NCI-H187 (cell line): ENCODE results near the gene GCAT.
A peak's percentile ranks its signal among the peaks of the same experiment; 100 is the strongest.

Source experiments
- DNase-seq, 2 experiments: peaks; one replicate each; lab custom pipeline; 2025; lab: John Stamatoyannopoulos, UW

The GCAT gene

GRCh38 chr22:37809672-37810333 is 2.1 kb downstream of the GCAT start:
- DNase-seq = no peak

DNA sequence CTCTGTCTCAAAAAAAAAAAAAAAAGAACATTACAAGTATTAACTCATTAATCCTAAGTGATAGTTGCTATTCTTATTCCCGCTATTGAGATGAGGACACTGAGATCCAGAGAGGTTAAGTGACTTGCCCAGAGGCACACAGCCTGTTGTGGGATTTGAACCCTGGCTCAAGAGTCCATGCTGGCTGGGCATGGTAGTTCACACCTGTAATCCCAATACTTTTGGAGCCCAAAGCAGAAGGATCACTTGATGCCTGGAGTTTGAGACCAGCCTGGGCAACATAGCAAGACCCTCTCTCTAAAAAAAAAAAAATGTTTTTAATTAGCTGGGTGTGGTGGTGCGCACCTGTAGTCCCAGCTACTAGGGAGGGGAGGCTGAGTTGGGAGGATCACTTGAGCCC is 4.1 kb downstream of the GCAT start:
- no peak for DNase-seq

GRCh38 chr22:37812869-37813678 is 5.3 kb downstream of the GCAT start:
- no peak for DNase-seq

DNA sequence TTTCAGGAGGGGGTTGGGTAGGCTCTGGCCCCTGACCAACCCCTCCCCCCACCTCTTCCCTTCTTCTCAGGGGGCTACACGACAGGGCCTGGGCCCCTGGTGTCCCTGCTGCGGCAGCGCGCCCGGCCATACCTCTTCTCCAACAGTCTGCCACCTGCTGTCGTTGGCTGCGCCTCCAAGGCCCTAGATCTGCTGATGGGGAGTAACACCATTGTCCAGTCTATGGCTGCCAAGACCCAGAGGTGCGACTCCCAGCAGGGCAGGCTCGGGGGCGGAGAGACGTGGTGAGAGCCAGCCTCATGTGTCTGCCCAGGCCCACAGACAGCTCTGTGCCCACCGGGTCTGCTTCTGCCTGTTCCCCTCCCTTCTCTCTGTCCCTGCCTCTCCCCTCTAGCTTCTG is 7.9 kb downstream of the GCAT start:
- no peak for DNase-seq

DNA sequence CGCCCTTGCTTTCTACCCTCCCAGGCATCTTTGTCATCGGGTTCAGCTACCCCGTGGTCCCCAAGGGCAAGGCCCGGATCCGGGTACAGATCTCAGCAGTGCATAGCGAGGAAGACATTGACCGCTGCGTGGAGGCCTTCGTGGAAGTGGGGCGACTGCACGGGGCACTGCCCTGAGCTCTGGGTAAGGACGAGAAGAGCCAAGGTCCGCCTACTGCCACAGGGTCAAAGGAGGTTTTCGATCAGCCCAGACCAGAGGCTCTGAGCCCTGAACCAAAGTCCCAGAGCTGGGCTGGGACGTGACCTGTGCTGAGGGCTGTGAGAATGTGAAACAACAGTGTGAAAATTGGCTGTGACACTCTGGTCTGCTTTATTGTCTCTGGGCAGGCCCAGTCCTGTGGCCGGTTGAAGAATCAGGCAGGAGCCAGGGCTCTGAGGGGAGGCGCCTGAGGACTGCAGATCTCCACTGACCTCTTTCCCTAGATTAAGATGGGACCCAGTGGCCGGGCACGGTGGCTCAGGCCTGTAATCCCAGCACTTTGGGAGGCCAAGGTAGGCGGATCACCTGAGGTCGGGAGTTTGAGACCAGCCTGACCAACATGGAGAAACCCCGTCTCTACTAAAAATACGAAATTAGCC is 8.9 kb downstream of the GCAT start:
- DNase-seq = no peak

- peak in 1 of 2 experiments; percentile 51 for DNase-seq
Measured at GRCh38 chr22:37817705-37818408, 10.1 kb downstream of the GCAT start.

DNA sequence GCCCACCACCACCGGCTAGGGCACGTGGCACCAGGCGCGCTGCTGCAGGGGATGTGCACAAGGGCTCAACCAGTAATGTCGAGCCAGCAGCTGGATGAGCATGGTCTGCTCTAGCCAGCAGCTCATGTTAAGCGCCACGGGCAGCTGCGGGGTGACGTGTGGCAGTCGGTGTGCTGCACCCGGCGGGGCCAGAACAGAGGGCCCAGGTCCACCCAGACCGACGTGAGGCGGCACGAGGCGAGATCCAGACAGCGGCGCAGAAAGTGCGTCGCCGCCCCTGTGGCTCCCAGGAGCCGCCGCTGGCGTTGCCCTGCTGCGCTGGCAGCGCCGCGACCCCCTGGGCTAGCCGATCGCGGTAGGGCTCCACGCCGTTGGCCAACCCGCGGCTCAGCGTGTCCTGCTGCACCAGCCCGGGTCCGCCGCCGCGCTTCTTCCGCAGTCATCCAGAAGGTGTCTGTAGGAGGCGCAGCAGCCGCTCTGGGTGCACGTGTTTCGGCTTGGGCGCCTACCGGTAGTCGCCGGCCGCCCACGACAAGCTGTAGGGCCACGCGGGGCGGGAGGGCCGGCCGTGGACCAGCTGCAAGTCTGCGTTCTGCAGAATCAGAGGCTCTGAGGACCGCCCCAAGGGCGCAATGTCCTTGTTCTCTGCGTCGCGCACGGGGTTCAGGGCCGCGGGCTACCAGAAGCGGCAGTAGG is 10.8 kb downstream of the GCAT start:
- no peak for DNase-seq

DNA sequence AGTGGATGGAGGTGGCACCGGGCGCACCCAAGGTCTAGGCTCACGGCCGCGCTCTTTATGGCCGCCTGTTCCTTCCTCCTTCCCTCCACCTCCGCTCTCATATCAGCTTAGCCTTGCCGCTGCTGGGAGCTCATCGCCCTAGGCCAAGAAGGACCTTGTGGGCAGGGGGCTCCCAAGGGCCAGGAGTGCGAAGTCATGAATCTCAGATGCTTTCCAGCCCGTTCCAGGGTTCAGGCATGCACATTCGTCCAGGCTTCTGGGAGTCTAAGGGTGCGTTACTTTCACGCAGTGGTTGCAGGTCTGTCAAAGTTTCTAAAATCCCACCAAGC is 11.3 kb downstream of the GCAT start:
- DNase-seq = no peak

DNA sequence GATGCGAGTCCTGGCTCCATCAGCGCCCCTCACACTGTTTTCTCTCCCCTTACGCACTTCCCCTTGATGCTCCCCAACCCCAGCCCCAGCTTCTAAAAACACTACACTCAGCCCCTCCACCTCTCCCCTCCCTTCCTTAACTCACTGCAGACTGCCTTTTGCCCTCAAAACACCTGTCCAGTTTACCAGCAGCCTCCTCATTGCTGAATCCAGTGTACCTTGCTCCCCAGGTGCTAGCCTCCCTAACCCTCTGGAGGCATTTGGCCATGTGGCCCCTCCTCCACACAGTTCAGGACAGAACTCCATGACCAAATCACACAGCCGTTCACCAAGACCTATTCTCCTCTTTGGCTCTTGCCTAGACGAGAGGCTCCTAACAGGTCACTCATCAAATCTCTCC is 12.6 kb downstream of the GCAT start:
- DNase-seq = no peak

GRCh38 chr22:37822079-37822833 is 14.5 kb downstream of the GCAT start:
- no peak for DNase-seq

- DNase-seq = no peak
Measured at GRCh38 chr22:37823134-37823985, 15.6 kb downstream of the GCAT start, which contains the start of gene GALR3. Gene GALR3 (plus strand): TSS chr22:37823382. CDS start chr22:37823407, 25 bp downstream.

DNA sequence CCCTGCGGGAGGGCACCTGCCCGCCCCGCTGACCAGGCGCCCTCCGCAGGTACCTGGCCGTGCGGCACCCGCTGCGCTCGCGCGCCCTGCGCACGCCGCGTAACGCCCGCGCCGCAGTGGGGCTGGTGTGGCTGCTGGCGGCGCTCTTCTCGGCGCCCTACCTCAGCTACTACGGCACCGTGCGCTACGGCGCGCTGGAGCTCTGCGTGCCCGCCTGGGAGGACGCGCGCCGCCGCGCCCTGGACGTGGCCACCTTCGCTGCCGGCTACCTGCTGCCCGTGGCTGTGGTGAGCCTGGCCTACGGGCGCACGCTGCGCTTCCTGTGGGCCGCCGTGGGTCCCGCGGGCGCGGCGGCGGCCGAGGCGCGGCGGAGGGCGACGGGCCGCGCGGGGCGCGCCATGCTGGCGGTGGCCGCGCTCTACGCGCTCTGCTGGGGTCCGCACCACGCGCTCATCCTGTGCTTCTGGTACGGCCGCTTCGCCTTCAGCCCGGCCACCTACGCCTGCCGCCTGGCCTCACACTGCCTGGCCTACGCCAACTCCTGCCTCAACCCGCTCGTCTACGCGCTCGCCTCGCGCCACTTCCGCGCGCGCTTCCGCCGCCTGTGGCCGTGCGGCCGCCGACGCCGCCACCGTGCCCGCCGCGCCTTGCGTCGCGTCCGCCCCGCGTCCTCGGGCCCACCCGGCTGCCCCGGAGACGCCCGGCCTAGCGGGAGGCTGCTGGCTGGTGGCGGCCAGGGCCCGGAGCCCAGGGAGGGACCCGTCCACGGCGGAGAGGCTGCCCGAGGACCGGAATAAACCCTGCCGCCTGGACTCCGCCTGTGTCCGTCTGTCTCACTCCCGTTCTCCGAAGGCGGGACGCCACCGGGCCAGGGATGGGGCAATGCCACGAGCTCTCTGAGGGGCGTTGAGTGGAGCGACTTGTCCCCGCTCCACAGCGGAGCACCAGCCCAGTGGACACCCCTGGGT is 17.2 kb downstream of the GCAT start:
- no peak for DNase-seq

DNA sequence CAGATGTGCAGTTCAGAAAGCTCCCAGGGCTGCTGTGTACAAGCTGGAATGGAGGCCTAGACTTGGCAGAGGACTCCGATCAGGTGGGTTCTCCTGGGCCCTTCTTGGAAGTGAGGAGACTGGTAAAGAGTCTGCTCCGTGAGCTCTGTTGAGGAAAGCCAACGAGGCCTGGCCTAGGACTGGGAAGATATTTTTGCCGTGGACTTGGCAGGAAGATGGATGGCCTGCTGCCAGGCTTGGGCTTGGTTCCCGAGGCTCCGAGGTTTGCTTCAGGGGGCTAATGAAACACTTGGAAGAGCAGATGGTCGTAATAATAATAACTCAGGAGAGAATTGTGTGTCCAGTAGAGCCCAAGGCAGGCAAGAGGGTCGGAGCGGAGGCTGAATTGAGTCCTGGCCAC is 19.3 kb downstream of the GCAT start:
- DNase-seq = no peak

DNA sequence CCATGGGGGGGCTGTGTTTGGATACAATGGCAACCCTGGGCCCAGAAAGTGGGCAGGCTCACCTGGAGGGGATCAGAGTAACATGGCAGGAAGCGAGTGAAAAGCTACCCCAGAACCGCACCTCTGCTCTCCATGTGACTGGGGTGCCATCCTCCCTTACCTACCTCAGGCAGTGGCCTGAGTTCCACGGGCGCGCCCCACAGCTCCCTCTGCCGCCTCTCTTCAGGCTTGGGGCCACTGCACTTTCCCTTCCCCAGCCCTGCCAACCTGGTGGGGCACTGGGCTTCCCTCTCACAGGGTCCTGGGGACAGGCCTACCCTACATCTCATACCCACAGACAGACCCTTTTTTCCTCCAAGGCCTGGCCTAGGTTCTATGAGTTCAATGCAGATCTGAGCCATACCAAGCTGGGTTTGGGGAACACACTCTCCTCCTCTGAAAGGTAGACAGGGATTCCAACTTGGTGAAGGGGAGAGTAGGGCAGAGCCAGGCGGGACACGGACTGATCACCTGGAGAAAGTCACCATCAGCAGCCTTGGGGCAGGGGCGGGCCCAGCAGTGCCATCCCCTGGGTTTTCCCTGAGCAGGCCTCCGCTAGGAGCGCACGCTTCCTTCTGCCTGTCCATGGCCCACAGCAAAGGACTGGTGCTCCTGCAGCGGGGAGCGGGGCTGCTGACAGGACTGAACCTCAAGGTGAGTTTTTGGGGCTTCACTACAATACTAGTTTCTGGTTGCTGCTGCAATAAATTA is 22.5 kb downstream of the GCAT start:
- DNase-seq = no peak

DNA sequence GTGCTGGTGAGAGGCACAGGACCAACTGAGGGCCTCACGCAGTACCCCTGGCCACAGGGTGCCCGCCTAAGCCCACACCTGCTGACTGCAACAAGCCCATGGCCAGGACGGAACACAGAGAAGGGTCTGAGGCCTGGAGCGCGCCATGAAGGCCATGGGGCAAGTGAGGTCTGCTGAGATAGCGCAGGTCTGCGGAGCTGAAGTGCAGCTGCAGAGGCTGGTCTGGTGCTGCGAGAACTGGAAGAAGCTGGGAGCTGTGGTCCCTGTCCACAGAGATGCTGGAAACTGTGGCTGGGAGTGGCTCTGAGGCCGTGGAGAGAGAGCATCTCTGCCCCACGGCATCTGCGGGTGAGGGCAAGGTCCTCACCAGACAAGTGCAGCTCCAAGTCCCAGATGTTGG is 23.7 kb downstream of the GCAT start:
- no peak for DNase-seq

GRCh38 chr22:37832022-37832857 is 24.5 kb downstream of the GCAT start:
- DNase-seq = no peak

DNA sequence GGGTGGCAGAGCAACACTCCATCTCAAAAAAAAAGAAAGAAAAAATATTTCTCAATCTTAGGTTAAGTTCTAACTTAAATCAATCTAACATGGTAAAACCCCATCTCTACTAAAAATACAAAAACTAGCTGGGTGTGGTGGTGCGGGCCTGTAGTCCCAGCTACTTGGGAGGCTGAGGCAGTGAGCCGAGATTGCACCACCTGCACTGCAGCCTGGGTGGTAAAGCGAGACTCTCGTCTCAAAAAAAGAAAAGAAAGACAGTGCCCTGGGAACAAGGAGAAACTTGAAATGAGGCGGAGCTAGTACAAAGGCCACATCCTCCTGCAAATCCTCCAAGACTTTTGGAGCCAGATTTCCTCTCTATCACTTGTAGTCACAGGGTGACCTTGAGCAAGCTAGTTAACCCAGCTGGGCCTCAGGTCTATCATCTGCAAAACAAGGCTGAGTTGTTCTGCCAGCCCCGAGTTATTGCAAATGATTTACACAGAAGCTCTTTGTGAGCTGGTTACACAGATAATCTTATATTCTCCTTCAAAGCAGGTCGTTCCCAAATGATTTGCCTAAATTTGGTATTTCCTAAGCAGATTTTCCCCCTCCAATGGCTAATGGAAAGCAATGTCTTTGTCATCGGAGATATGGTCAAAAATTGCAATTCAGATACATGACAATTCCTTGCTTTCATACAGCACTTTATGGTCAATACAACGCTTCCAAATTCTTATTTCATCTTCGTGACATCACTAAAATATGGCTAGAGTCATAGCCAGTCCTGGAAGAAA is 34.5 kb downstream of the GCAT start:
- no peak for DNase-seq
